ENCODE measurements around the gene PARVB. TPM values are rescaled to one million over a fixed set of nuclear protein-coding genes. Genes with fewer than 3 reads are reported as not detected.

The PARVB gene
- total RNA-seq, 4 donors from 2014 or later, result 32.1 to 61.9 (median 41.9) TPM

DNA sequence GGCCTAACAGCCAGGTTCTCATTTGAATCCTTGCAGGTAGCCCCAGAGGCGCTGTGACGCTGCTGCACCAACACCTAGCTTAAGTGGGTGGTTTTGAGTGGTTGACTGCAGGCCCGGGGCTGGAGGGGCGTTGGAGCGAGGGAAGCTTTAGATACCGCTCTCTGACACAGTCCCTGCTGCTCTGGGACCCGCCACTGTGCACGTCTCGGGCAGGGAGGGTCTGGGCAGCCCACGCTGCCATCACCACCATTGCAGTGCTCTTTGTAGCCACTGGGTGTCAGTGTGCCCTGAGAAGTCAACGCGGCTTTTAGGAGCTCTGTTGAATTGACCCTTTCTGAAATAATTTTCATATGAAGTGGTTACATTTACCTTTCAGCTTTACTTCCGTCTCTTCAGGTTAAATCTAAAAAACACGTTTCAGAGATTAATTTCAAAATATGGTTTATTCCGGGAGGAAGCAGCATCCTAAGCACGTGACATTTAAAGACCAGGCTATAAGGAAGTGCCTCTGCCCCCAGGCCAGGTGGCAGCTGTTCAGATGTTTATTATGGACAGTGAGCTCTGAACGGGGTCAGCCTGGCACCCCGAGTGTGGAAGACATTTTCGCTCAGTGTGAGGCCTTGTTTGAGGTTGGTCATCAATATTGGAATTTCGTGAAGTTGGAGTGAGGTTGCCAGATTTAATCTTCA is 30.9 kb upstream of the PARVB start:
- H3K4me1 ChIP-seq, result peaks cover 0 to 10% (median 0%) of the 10 kb centered on the region in 3 donors
- H3K27ac ChIP-seq, result no peak overlapping the region
- H3K9me3 ChIP-seq, result no peaks in the 10 kb centered on the region
- ATAC-seq, result peak; percentile 66
- H3K4me3 ChIP-seq, result no peak overlapping the region
- TF ChIP-seq POLR2AphosphoS5 (IDR thresholded peaks at IDR 0.05) (no peak), EP300 (IDR thresholded peaks at IDR 0.05) (no peak), POLR2A (IDR thresholded peaks at IDR 0.05) (no peak)
- TF ChIP-seq, protein P1, sequence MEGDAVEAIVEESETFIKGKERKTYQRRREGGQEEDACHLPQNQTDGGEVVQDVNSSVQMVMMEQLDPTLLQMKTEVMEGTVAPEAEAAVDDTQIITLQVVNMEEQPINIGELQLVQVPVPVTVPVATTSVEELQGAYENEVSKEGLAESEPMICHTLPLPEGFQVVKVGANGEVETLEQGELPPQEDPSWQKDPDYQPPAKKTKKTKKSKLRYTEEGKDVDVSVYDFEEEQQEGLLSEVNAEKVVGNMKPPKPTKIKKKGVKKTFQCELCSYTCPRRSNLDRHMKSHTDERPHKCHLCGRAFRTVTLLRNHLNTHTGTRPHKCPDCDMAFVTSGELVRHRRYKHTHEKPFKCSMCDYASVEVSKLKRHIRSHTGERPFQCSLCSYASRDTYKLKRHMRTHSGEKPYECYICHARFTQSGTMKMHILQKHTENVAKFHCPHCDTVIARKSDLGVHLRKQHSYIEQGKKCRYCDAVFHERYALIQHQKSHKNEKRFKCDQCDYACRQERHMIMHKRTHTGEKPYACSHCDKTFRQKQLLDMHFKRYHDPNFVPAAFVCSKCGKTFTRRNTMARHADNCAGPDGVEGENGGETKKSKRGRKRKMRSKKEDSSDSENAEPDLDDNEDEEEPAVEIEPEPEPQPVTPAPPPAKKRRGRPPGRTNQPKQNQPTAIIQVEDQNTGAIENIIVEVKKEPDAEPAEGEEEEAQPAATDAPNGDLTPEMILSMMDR (IDR thresholded peaks at IDR 0.05), result peak; percentile 86 to 98 (median 95)
- no peaks in the 10 kb centered on the region for H3K27me3 ChIP-seq
- 18 to 84% methylated on average over 2 to 14 of the region's 20 CpGs for WGBS, 2 donors (ENCODE audit: low coverage in 1 of 2)
- peaks cover 0 to 97% of the 10 kb centered on the region in 2 donors for H3K36me3 ChIP-seq

DNA sequence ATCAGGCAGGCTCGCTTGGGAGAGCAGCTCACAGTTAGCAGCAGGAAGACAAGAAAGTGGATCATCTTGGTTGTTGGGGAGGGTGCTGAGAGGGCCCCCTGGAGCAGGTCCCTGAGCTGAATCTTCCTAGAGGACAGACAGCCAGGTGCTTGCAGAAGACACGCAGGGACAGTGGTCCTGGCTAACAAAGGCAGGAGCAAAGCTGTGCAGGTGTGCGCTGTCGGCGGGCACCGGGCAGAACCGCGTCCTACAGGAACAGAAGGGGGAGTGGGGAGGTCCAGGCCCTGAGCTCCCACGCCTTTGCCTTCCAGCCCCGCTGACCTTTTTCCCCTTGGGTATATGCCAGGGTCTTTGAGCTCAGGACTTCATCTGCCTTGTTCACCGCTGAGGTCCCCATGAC is 30.1 kb upstream of the PARVB start:
- TF ChIP-seq EP300 (IDR thresholded peaks at IDR 0.05) (no peak), POLR2A (IDR thresholded peaks at IDR 0.05) (no peak), POLR2AphosphoS5 (IDR thresholded peaks at IDR 0.05) (no peak)
- TF ChIP-seq, protein P1 (IDR thresholded peaks at IDR 0.05), result no peak
- Histone ChIP-seq H3K27me3 (no peaks in the 10 kb centered on the region), H3K27ac (no peak overlapping the region), H3K9me3 (no peaks in the 10 kb centered on the region), H3K4me1 (peaks cover 0 to 10% (median 0%) of the 10 kb centered on the region in 3 donors), H3K36me3 (peaks cover 0 to 97% of the 10 kb centered on the region in 2 donors), H3K4me3 (no peak overlapping the region)
- no peak for ATAC-seq
- WGBS, 2 donors (ENCODE audit: low coverage in 1 of 2), result 60% methylated on average over 1 of the region's 11 CpGs; no CpG with 5 or more reads in 1 of the 2 donors

DNA sequence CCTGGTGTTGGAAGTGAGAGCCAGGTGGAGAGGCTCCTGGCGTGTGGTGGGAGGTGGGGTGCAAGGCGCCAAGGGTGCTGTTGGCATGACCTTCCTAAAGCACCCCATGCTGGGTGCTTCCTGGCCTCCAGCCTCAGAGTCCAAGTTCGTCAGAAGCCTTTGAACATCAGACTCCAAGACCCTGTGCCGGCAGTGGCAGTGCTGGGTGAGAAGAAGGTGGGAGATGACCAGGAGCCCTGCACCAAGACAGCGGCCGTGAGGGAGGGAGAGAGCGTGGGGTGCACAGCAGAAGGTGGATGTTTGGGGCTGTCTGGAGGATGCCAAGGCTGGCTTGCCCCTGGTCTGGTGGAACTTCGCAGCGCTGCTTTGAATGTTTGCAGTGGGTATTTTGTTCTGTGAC is 29.7 kb upstream of the PARVB start:
- no peak for ATAC-seq
- peaks cover 0 to 97% of the 10 kb centered on the region in 2 donors for H3K36me3 ChIP-seq
- TF ChIP-seq, protein P1 (IDR thresholded peaks at IDR 0.05), result no peak
- TF ChIP-seq EP300 (IDR thresholded peaks at IDR 0.05) (no peak), POLR2A (IDR thresholded peaks at IDR 0.05) (no peak), POLR2AphosphoS5 (IDR thresholded peaks at IDR 0.05) (no peak)
- H3K27ac ChIP-seq, result no peak overlapping the region
- WGBS, 2 donors (ENCODE audit: low coverage in 1 of 2), result 89 to 100% methylated on average over 1 to 7 of the region's 9 CpGs
- H3K27me3 ChIP-seq, result no peaks in the 10 kb centered on the region
- no peak overlapping the region for H3K4me3 ChIP-seq
- peaks cover 0 to 10% (median 0%) of the 10 kb centered on the region in 3 donors for H3K4me1 ChIP-seq
- no peaks in the 10 kb centered on the region for H3K9me3 ChIP-seq

DNA sequence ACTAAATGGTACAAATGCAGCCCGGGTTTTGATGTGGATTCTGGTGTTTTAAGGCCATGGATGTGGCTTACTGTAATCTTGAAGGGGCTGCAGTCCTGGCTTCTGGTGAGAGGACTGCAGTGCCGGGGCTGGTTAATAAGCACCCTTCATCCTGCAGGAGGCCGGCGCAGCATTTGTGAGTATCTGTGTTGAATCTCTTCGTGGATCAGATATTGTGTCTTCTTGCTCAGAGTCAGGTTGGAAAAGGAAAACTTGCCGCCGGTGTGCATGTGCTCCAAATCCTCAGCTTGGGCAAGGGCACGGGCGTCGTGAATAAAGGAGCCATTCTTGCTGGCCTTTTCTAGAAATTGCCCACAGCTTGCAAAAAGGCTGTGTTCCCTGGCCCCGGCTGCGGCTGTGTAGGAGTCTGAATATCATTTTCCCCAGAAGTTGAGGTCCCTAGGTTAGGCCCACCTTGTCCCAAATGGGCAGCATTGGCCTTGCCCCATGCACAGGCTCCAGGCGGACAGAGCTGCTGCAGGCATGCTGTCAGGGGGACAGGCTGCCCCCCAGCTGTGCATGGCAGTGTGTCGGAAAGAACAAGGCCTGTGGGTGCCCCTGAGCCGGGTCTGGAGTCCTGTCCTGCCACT is 28.9 kb upstream of the PARVB start:
- no peak for TF ChIP-seq POLR2AphosphoS5 (IDR thresholded peaks at IDR 0.05)
- TF ChIP-seq, protein P1 (IDR thresholded peaks at IDR 0.05), result no peak
- TF ChIP-seq EP300 (IDR thresholded peaks at IDR 0.05), result no peak
- no peak for TF ChIP-seq POLR2A (IDR thresholded peaks at IDR 0.05)
- WGBS, 2 donors (ENCODE audit: low coverage in 1 of 2), result 80 to 96% methylated on average over 1 to 10 of the region's 15 CpGs
- Histone ChIP-seq H3K36me3 (peaks cover 0 to 96% of the 10 kb centered on the region in 2 donors), H3K27me3 (no peaks in the 10 kb centered on the region), H3K4me3 (no peak overlapping the region), H3K9me3 (no peaks in the 10 kb centered on the region), H3K27ac (no peak overlapping the region), H3K4me1 (peaks cover 0 to 10% (median 0%) of the 10 kb centered on the region in 3 donors)
- ATAC-seq, result no peak
